ENCODE results near the gene KCNF1.

DNA sequence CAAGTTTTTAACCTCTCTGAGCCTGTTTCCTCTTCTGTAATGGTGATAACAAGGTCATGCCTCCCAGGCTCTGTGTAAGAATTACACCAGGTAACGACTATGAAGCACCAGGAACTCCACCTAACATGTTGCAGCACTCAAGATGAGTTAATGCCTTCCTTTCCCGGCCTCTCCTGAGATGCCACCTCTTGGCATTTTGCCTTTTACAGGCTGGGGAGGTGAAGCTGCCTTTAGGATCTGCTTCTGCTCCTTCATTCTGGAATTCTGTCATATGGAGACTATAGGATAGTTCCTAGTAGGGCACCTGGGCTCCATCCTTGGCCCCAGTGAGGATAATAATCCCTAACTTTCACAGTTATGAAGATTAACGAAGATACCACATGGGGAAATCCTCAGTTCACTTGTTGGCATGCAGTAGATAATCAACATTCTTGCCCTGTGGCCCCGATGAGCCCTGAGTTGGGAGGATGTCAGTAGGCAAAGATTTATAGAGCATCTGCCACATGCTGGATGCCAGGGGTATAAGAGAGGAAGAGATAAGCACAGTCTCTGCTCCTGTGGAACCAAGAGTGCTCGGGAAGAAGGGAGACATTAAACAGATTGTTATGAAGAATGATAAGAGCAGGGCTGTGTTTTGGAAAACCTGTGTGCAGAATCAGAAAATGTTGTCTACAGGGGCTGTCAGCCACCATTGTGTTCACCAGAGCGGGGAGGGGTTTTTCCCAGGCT is 43.9 kb upstream of the KCNF1 start:
- TF ChIP-seq, protein P1, sequence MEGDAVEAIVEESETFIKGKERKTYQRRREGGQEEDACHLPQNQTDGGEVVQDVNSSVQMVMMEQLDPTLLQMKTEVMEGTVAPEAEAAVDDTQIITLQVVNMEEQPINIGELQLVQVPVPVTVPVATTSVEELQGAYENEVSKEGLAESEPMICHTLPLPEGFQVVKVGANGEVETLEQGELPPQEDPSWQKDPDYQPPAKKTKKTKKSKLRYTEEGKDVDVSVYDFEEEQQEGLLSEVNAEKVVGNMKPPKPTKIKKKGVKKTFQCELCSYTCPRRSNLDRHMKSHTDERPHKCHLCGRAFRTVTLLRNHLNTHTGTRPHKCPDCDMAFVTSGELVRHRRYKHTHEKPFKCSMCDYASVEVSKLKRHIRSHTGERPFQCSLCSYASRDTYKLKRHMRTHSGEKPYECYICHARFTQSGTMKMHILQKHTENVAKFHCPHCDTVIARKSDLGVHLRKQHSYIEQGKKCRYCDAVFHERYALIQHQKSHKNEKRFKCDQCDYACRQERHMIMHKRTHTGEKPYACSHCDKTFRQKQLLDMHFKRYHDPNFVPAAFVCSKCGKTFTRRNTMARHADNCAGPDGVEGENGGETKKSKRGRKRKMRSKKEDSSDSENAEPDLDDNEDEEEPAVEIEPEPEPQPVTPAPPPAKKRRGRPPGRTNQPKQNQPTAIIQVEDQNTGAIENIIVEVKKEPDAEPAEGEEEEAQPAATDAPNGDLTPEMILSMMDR (IDR thresholded peaks at IDR 0.05 in 2 of 3, conservative IDR thresholded peaks at IDR 0.05 in 1 of 3; ENCODE audit: control insufficient read depth in 2 of 3, extremely low read depth in 1 of 3, insufficient read depth in 1 of 3, low read depth in 3 of 3, low read length in 3 of 3): no peak
- TF ChIP-seq EZH2 (IDR thresholded peaks at IDR 0.05; ENCODE audit: borderline replicate concordance, control insufficient read depth, low read depth, low read length): no peak
- no peak for TF ChIP-seq GABPA (IDR thresholded peaks at IDR 0.05; ENCODE audit: low read depth)
- TF ChIP-seq EP300 (IDR thresholded peaks at IDR 0.05; ENCODE audit: borderline replicate concordance in 1 of 2, control insufficient read depth in 1 of 2, low read depth in 2 of 2, low read length in 2 of 2): no peak
- TF ChIP-seq STAT3 (IDR thresholded peaks at IDR 0.05; ENCODE audit: low read depth, low read length): no peak
- no peak for TF ChIP-seq ESRRA (IDR thresholded peaks at IDR 0.05; ENCODE audit: low read length)
- TF ChIP-seq YY1 (IDR thresholded peaks at IDR 0.05; ENCODE audit: low read depth, low read length): no peak
